DND-41 (cell line): ENCODE measurements around the gene ATXN2.

ENCODE experiments used
- ATAC-seq: fragments of 200-7000 bp; cut with Tn5 transposase; 3 replicates; pipeline ENCODE4 v1.9.1; 2021; ENCODE audit warnings: low read depth; ENCODE audit not compliant: insufficient read depth
- DNase-seq: peaks from one replicate; pipeline ENCODE4 v3.0.0-alpha.2; 2020
- H2AFZ ChIP-seq: 2 replicates; pipeline ENCODE4 v1.6.0; 2012; ENCODE audit warnings: low read depth, low read length
- H3K27ac ChIP-seq: 2 replicates; pipeline ENCODE4 v1.5.1; 2012; ENCODE audit warnings: low read length, inconsistent platforms
- H3K27me3 ChIP-seq: fragments of 200-600 bp; sonication (generic); 2 replicates; pipeline ENCODE4 v1.6.0; 2012; ENCODE audit warnings: low read length, mild to moderate bottlenecking, inconsistent platforms; ENCODE audit not compliant: insufficient read depth, poor library complexity
- H3K36me3 ChIP-seq: 2 replicates; pipeline ENCODE4 v1.5.1; 2012; ENCODE audit warnings: low read length, inconsistent platforms; ENCODE audit not compliant: insufficient read depth
- H3K4me1 ChIP-seq: 2 replicates; pipeline ENCODE4 v1.5.1; 2012; ENCODE audit warnings: mild to moderate bottlenecking, low read length; ENCODE audit not compliant: insufficient read depth
- H3K4me2 ChIP-seq: 2 replicates; pipeline ENCODE4 v1.6.0; 2012; ENCODE audit warnings: mild to moderate bottlenecking, moderate library complexity, low read length, inconsistent platforms; ENCODE audit not compliant: insufficient read depth
- H3K4me3 ChIP-seq, 2 experiments: fragments of 200-600 bp in 1 of 2; shearing (Covaris generic) in 1 of 2; 2 replicates each; pipeline ENCODE4 v1.5.1; 2012 to 2016; ENCODE audit warnings: inconsistent platforms in 2 of 2, low read length in 2 of 2, mild to moderate bottlenecking in 2 of 2, low read depth in 1 of 2, moderate library complexity in 1 of 2
- H3K79me2 ChIP-seq: 2 replicates; pipeline ENCODE4 v1.6.0; 2012; ENCODE audit warnings: low read length, inconsistent platforms; ENCODE audit not compliant: insufficient read depth
- H3K9ac ChIP-seq: 2 replicates; pipeline ENCODE4 v1.6.0; 2012; ENCODE audit warnings: low read depth, mild to moderate bottlenecking, inconsistent platforms, low read length, moderate library complexity
- H3K9me3 ChIP-seq: 2 replicates; pipeline ENCODE4 v1.5.1; 2012; ENCODE audit warnings: low read length, moderate library complexity, mild to moderate bottlenecking, inconsistent platforms; ENCODE audit not compliant: insufficient read depth, severe bottlenecking
- H4K20me1 ChIP-seq: 2 replicates; pipeline ENCODE4 v1.6.0; 2012; ENCODE audit warnings: low read length; ENCODE audit not compliant: insufficient read depth
- CTCF ChIP-seq: IDR thresholded peaks from 2 replicates; pipeline ENCODE4 v1.5.1; 2012; ENCODE audit warnings: borderline replicate concordance, low read length, moderate library complexity, mild to moderate bottlenecking; ENCODE audit not compliant: poor library complexity, severe bottlenecking; ENCODE audit errors: extremely low read depth
- EZH2 ChIP-seq: IDR thresholded peaks from 3 replicates; pipeline ENCODE4 v1.6.1; 2012; ENCODE audit warnings: borderline replicate concordance, low read depth, mild to moderate bottlenecking, moderate library complexity, low read length, inconsistent platforms; ENCODE audit not compliant: severe bottlenecking

Gene ATXN2

GRCh38 chr12:111434049-111434448 is 165.1 kb downstream of the ATXN2 start:
- Histone ChIP-seq H3K9ac (no peak overlapping the region), H3K4me2 (no peak overlapping the region), H3K36me3 (peaks cover 6% of the 10 kb centered on the region), H3K4me1 (peaks cover 23% of the 10 kb centered on the region), H3K9me3 (no peaks in the 10 kb centered on the region), H2AFZ (no peak overlapping the region), H3K4me3 (no peak overlapping the region), H4K20me1 (peaks cover 62% of the 10 kb centered on the region), H3K27ac (no peak overlapping the region), H3K27me3 (no peaks in the 10 kb centered on the region), H3K79me2 (peaks cover 47% of the 10 kb centered on the region)
- DNase-seq (no peak), ATAC-seq (no peak)
- TF ChIP-seq CTCF: no peak
- no peak for TF ChIP-seq EZH2

GRCh38 chr12:111431772-111432171 is 167.3 kb downstream of the ATXN2 start:
- ATAC-seq: no peak
- Histone ChIP-seq H3K4me2 (no peak overlapping the region), H3K4me3 (no peak overlapping the region), H3K9me3 (no peaks in the 10 kb centered on the region), H2AFZ (no peak overlapping the region), H4K20me1 (peaks cover 53% of the 10 kb centered on the region), H3K79me2 (peaks cover 43% of the 10 kb centered on the region), H3K4me1 (peaks cover 14% of the 10 kb centered on the region), H3K27me3 (no peaks in the 10 kb centered on the region), H3K9ac (no peak overlapping the region), H3K27ac (no peak overlapping the region), H3K36me3 (peaks cover 13% of the 10 kb centered on the region)
- TF ChIP-seq CTCF (no peak), EZH2 (no peak)
- no peak for DNase-seq

GRCh38 chr12:111430433-111431353 is 168.4 kb downstream of the ATXN2 start:
- no peak overlapping the region for H3K4me3 ChIP-seq
- no peak for ATAC-seq

More at GRCh38 chr12:111430433-111431353, 168.4 kb downstream of the ATXN2 start:
- DNase-seq: no peak
- Histone ChIP-seq H3K9ac (no peak overlapping the region), H2AFZ (no peak overlapping the region), H3K4me1 (peaks cover 9% of the 10 kb centered on the region), H3K4me2 (no peak overlapping the region), H4K20me1 (peaks cover 46% of the 10 kb centered on the region), H3K27me3 (no peaks in the 10 kb centered on the region), H3K27ac (0 out of 2 replicates have a peak overlapping the region, but pooled peaks have one; percentile 42), H3K79me2 (peaks cover 40% of the 10 kb centered on the region), H3K9me3 (no peaks in the 10 kb centered on the region), H3K36me3 (peaks cover 11% of the 10 kb centered on the region)
- TF ChIP-seq EZH2 (no peak), CTCF (no peak)
